GM13976 (cell line): ENCODE data around the gene TBXA2R.

Experiments
- DNase-seq: peaks from one replicate; pipeline ENCODE4 v3.0.0; 2012; ENCODE audit warnings: low spot score
- in situ Hi-C: fragments of 300-500 bp; cut with MboI; formaldehyde crosslinking; loops from one replicate; pipeline ENCODE4 v1.12.0; 2022; ENCODE audit warnings: low sequenced_read_pairs, mixed read lengths, inconsistent platforms; ENCODE audit not compliant: unreplicated experiment
- TF ChIP-seq, protein P1 (sequence below): IDR thresholded peaks from 2 replicates; pipeline ENCODE4 v1.5.1; 2012; ENCODE audit warnings: borderline replicate concordance, mild to moderate bottlenecking; ENCODE audit not compliant: insufficient read depth; ENCODE audit errors: extremely low read depth, missing control alignments, control extremely low read depth

The TBXA2R gene

DNA sequence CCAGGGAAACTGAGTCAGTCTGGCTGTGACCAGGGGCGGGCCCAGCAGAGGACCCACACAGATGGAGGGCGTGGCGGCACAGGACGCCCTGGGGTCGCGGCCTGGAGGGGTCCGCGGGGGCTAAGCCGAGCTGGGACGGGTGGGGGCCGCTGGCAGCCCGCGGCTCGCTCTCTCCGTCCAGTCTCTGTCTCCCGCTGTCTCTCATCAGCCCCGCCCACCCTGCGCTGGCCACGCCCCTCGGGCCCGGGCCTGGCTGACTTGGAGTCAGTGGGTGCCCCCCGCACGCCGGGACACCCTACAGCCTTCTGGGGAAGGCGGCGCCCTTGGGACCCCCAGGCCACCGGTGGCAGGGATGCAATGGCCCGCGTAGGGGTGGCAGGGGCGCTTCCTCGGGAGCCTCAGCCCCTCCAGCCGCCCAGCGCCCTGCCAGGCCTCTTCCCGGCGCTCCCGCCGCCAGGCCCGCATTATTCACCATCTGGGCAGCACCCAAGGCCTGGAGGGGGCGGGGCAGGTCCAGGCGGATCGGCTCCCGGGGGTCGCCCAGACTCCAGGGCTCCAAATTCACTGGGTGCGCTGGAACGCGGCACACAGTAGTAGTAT lies at the start of gene TBXA2R:
Gene TBXA2R (minus strand): TSS at position 186 of the 600 bp plus-strand sequence. CDS start 6,241 bp downstream, outside the sequence.
- DNase-seq, result peak; percentile 85
- TF ChIP-seq, protein P1, sequence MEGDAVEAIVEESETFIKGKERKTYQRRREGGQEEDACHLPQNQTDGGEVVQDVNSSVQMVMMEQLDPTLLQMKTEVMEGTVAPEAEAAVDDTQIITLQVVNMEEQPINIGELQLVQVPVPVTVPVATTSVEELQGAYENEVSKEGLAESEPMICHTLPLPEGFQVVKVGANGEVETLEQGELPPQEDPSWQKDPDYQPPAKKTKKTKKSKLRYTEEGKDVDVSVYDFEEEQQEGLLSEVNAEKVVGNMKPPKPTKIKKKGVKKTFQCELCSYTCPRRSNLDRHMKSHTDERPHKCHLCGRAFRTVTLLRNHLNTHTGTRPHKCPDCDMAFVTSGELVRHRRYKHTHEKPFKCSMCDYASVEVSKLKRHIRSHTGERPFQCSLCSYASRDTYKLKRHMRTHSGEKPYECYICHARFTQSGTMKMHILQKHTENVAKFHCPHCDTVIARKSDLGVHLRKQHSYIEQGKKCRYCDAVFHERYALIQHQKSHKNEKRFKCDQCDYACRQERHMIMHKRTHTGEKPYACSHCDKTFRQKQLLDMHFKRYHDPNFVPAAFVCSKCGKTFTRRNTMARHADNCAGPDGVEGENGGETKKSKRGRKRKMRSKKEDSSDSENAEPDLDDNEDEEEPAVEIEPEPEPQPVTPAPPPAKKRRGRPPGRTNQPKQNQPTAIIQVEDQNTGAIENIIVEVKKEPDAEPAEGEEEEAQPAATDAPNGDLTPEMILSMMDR, result no peak
- in situ Hi-C loops, result no loop called here

GRCh38 chr19:3656073-3656746 lies 49.5 kb upstream of the TBXA2R start:
- TF ChIP-seq, protein P1, result no peak
- in situ Hi-C loops, result loop anchor here (10.0 kb wide), 1 partner anchor 49 kb away; the partner anchor contains the start of genes PIP5K1C and TJP3
- no peak for DNase-seq

DNA sequence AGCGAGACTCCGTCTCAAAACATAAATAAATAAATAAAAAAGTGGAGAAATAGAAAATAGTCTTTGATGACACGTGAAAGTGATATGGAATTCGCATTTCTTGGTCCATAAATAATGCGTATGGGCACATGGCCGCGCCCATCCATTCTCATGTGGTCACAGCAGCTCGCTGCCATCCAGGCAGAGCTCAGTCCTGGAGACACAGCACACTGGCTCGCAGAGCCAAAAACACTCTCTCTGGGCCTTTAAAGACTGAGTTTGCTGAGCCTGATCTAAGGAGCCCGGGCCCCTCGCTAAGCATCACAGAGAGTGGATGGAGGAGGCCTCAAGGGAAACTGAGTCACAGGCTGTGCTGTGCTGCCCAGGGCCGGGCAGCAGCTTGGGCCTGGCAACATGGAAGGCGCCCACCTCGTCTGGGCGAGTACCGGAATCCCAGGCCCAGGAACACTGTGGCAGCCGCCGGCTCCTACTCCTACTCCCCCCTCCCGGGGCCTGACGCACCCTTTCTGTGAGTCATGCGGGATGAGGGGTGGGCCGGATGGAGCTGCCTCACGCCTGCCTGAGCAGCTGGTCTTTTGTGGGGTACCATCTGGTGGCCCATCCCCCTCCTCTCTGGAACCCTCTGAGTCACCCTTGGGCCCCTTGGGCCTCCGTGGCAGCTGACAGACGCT lies 48.9 kb upstream of the TBXA2R start:
- TF ChIP-seq, protein P1, result no peak
- no peak for DNase-seq
- in situ Hi-C loops, result loop anchor here (10.0 kb wide), 1 partner anchor 49 kb away; the partner anchor contains the start of genes PIP5K1C and TJP3

- in situ Hi-C loops, result loop anchor here (10.0 kb wide), 1 partner anchor 51 kb away; the partner anchor contains the start of genes PIP5K1C and TJP3
- TF ChIP-seq, protein P1, result peak; percentile 22
- no peak for DNase-seq
These were observed 47.3 kb upstream of the TBXA2R start for GRCh38 chr19:3653865-3654513.

DNA sequence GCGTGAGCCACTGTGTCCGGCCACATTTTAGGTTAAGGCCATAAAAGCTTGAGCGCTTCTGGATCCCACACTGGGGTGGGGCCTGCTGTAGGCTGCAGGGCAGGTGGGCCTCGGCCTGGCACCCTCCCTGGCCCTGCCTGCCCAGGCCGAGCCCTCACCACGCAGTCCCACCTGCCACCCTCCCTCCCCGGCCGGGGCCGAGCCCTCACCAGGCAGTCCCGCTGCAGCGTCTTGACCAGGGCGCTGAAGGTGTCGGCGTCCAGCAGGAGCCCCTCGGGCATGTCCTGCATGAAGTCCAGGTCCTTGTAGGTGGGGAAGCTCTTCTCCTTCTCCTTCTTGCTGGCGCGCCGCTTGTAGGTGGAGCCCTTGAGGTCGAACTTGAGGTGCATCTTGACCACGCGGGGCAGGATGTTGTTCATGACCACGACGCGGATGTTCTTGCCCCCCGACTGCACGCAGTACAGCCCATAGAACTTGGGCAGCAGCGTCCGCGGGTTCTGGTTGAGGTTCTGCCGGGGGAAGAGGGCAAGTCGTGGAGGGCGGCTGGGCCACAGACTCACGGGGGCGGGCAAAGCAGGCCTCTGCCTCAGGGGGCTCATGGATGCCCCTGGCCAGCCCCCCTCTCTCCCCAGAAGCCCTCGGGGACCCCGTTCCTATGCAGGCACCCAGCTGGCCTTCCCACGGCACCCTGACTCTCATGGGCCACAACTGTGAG lies 46.6 kb upstream of the TBXA2R start:
- TF ChIP-seq, protein P1, result no peak

DNA sequence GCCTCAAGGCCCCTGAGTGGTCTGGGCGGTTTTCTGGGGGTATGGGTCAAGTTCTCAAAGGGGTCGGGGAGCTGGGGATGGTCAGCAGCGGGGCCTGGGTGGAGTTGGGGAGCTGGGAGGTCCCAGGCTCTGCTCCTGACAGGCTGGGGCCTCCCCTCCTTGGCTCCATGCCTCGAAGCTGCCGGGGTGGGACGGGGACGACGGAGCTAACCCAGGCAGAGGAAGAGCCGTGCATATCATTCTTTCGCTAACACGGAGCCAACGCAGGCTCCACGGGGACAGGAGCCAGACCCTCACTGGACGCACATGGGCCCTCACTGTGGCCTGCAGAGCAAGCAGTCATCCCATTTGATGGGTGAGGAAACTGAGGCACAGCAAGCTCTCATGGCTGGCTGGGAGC lies 45.7 kb upstream of the TBXA2R start:
- in situ Hi-C loops, result loop anchor here (10.0 kb wide), 1 partner anchor 52 kb away; the partner anchor contains the start of genes PIP5K1C and TJP3
- DNase-seq, result no peak
- TF ChIP-seq, protein P1, result no peak

More for the DNA sequence above, 46.6 kb upstream of the TBXA2R start:
- in situ Hi-C loops, result loop anchor here (10.0 kb wide), 1 partner anchor 52 kb away; the partner anchor contains the start of genes PIP5K1C and TJP3
- no peak for DNase-seq
